K562 (cell line): ENCODE measurements around the gene GRWD1. TPM values are rescaled to one million over a fixed set of nuclear protein-coding genes. Genes with fewer than 3 reads are reported as not detected.

ENCODE experiments used
- EP400 ChIP-seq: fragments of 450-650 bp; IDR thresholded peaks from 2 replicates; pipeline ENCODE4 v1.6.1; 2017; ENCODE audit warnings: antibody characterized with exemption, mild to moderate bottlenecking, moderate library complexity
- FOXJ2 ChIP-seq: fragments of 200-800 bp; sonication (Bioruptor generic); IDR thresholded peaks from 2 replicates; pipeline ENCODE4 v1.6.1; 2016; ENCODE audit warnings: missing genetic modification characterization, missing compliant biosample characterization
- NCOA1 ChIP-seq: fragments of 450-650 bp; IDR thresholded peaks from 2 replicates; pipeline ENCODE4 v1.6.1; 2016; ENCODE audit warnings: low read depth
- NFATC3 ChIP-seq: fragments of 450-650 bp; IDR thresholded peaks from 2 replicates; pipeline ENCODE4 v1.6.1; 2017; ENCODE audit warnings: mild to moderate bottlenecking
- NR2F6 ChIP-seq: fragments of 450-650 bp; formaldehyde crosslinking; IDR thresholded peaks from 2 replicates; pipeline ENCODE4 v1.4.0; 2020; ENCODE audit warnings: mild to moderate bottlenecking
- PRDM10 ChIP-seq: fragments of 450-650 bp; IDR thresholded peaks from 2 replicates; pipeline ENCODE4 v1.6.1; 2018; ENCODE audit not compliant: partially characterized antibody
- RFX5 ChIP-seq: IDR thresholded peaks from 2 replicates; pipeline ENCODE4 v1.6.1; 2011; ENCODE audit warnings: low read depth, mild to moderate bottlenecking, improper control_type of control experiment, low read length
- RREB1 ChIP-seq: fragments of 250-450 bp; sonication (Bioruptor Pico); IDR thresholded peaks from 2 replicates; pipeline ENCODE4 v1.4.0; 2020
- XRCC4 ChIP-seq: IDR thresholded peaks from one replicate; pipeline ENCODE4 v1.6.1; 2011; ENCODE audit not compliant: insufficient read depth, insufficient read length; ENCODE audit errors: extremely low read depth
- ZBTB26 ChIP-seq: fragments of 450-650 bp; formaldehyde crosslinking; IDR thresholded peaks from 2 replicates; pipeline ENCODE4 v1.4.0; 2022; ENCODE audit warnings: missing genetic modification characterization
- ZC3H8 ChIP-seq: fragments of 450-650 bp; IDR thresholded peaks from 2 replicates; pipeline ENCODE4 v1.6.1; 2017
- ZEB2 ChIP-seq: fragments of 450-650 bp; IDR thresholded peaks from 2 replicates; pipeline ENCODE4 v1.6.1; 2016
- ZNF408 ChIP-seq: fragments of 250-450 bp; sonication (Bioruptor Pico); IDR thresholded peaks from 2 replicates; pipeline ENCODE4 v1.4.0; 2020; ENCODE audit warnings: low read depth, mild to moderate bottlenecking, moderate library complexity
- ZNF512 ChIP-seq: IDR thresholded peaks from 2 replicates; pipeline ENCODE4 v1.6.1; 2016; ENCODE audit warnings: missing genetic modification characterization, missing compliant biosample characterization
- ZSCAN32 ChIP-seq: fragments of 450-650 bp; formaldehyde crosslinking; IDR thresholded peaks from 2 replicates; pipeline ENCODE4 v1.4.0; 2020; ENCODE audit warnings: mild to moderate bottlenecking, moderate library complexity
- polyA plus RNA-seq, 8 experiments: library from polyadenylated mRNA; depleted of rRNA in 4 of 8; stranded (reverse) in 5 of 8; unstranded in 3 of 8; fragments of >200 nt; fragmentation: Nextera tagmentation in 2 of 8; fragmentation: Illumina TruSeq in 1 of 8; extraction: Ambion mirVana in 2 of 8; extraction: Trizol in 1 of 8; gene quantifications; 2 replicates each; pipeline versions ENCODE4 v1.2.1 to v1.2.3, GENCODE V29; 2011 to 2014; ENCODE audit warnings: inconsistent platforms in 1 of 8, missing spikeins in 1 of 8
- total RNA-seq, 7 experiments: library from RNA; depleted of rRNA in 6 of 7; stranded (reverse); fragments of >200 nt in 6 of 7; fragmentation: Illumina TruSeq in 2 of 7; extraction: Trizol in 2 of 7; gene quantifications; 2 replicates each; pipeline versions ENCODE4 v1.2.1 to v1.2.3, GENCODE V29; 2011 to 2021; ENCODE audit warnings: low replicate concordance in 1 of 7

The GRWD1 gene
- total and polyA plus RNA-seq, 9 of the 15 experiments (the other 6 are each of a cell fraction or from before 2014, with no cell fraction given): 1.5 to 87.2 (median 24.5) TPM

GRCh38 chr19:48501494-48502349, 55.9 kb downstream of the GRWD1 start (continued):
- peak; percentile 75; the same call in 1 of the 2 replicates for TF ChIP-seq NCOA1
- no peak for TF ChIP-seq ZSCAN32 (CRISPR knock-in tag)
- TF ChIP-seq RREB1 (CRISPR knock-in tag): no peak
- peak; percentile 62; the same call in 1 of the 2 replicates for TF ChIP-seq EP400
- TF ChIP-seq ZC3H8: 0 out of 2 replicates have a peak, but pooled peaks have one; percentile 66
- no peak for TF ChIP-seq FOXJ2 (tag)
- peak; percentile 89 for TF ChIP-seq PRDM10
- TF ChIP-seq NFATC3: peak; percentile 66; the same call in 1 of the 2 replicates
- TF ChIP-seq ZEB2: peak; percentile 95
- no peak for TF ChIP-seq NR2F6
- TF ChIP-seq XRCC4: no peak
- no peak for TF ChIP-seq RFX5
- peak; percentile 97 for TF ChIP-seq ZBTB26 (CRISPR knock-in tag)
- TF ChIP-seq ZNF408 (CRISPR knock-in tag): no peak
- TF ChIP-seq ZNF512 (tag): no peak
